GM19438 (cell line): ENCODE measurements around the gene KCNK5.
A peak's percentile ranks its signal among the peaks of the same experiment; 100 is the strongest.

Experiments
- ATAC-seq: cut with Tn5 transposase; IDR thresholded peaks from one replicate; pipeline ENCODE4 v1.9.1; 2021; ENCODE audit warnings: low read depth; ENCODE audit not compliant: unreplicated experiment

The KCNK5 gene, protein sequence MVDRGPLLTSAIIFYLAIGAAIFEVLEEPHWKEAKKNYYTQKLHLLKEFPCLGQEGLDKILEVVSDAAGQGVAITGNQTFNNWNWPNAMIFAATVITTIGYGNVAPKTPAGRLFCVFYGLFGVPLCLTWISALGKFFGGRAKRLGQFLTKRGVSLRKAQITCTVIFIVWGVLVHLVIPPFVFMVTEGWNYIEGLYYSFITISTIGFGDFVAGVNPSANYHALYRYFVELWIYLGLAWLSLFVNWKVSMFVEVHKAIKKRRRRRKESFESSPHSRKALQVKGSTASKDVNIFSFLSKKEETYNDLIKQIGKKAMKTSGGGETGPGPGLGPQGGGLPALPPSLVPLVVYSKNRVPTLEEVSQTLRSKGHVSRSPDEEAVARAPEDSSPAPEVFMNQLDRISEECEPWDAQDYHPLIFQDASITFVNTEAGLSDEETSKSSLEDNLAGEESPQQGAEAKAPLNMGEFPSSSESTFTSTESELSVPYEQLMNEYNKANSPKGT

DNA sequence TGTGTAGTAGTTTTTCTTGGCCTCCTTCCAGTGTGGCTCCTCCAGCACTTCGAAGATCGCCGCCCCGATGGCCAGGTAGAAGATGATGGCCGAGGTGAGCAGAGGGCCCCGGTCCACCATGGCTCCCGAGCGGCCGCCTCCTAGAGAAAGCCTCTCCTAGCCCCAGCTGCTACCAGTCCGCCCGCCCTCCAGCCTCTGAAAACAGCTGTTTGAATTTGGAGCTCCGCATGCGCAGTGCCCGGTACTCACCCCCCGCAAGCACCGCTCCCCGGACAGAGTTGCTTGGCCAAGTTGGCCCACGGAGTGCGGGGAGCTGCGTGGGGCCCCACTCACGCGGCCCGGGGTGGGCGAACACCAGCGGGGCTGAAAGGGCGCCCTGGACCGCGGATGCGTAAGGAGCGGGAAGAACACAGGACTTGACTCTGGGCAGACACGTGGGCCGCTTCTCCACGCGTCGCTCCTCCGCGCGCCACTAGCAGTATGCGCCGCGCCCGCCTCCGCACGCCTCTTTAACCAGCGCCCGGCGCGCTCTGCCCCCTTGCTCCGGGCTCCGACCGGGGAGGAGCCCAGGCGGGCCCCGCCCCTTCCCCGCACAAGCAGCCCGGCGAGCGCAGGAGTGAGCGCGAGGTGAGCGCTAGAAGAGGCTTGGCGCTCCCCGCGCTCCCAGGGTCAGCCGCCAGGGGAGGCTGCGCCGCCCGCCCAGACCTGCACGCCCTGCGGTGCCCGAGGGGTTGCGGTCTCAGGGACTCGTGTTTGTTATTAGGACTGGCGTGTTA, at the start of gene KCNK5:
KCNK5 (minus strand) TSS at position 484 of the 776 bp plus-strand sequence; CDS start at position 120, 364 bp downstream.
- peak; percentile 60 for ATAC-seq

DNA sequence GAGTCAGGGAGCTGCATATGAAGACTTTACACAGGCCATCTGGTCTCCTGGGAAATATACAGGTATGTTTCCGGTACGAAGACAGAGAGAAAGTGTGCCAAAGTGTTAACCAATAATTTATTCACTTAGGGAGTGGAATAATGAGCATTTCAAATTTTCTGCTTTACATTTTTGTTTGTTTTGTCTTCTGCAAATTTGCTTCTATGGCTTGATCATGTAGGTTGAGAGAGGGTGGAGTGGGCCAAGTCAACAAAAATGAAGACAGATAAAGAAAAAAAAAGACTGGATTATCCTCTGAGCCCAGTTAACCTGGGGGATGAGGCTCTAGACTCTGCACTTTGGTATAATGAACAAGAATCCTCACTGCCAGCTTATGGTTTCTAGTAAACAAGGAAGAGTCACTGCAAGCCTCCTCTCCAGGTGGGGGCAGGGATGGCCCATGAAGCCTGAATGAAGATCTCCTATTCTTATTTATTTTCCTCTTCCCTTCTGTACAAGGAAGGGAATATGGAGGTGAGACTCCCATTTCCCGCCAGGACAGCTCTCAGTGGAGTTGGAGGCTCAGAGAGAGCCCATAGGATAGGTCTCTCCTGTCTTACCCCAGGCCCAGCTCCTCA, 47.2 kb upstream of the KCNK5 start:
- ATAC-seq: no peak

DNA sequence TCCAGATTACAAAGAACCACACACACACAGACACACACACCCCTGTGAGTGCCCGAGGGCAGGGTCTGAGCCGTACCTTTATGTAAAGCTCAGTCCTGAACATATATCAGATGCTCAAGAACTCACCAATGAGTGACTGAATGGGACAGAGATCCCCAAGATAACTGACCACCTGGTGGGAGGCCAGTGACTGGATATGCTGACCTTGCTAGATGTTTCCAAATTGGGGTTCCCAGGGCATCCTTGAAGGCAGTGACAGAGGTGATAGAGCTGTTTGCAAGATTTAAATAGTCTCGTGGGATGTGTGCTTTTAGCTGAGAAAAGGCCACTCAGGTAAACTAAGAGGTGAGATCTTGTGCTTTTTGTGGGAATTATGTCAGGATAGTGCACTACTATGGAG, 45.6 kb upstream of the KCNK5 start:
- ATAC-seq: no peak

DNA sequence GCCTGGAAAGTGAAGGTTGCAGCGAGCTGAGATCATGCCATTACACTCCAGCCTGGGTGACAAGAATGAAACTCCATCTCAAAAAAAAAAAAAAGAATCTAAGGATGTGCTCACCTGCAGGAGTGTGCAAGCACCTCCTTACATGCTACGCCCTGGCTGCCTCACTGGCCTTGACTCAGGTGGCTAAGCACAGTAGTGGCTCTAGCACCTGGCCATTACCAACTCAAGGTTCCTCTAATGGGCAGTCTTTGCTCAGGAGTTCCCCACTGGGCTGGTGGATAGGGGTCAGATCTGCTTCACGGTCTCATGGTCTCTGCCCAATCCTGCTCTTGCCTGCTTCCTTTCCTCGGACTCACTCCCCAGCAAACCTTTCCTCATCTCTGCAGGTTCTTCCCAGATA, 45.2 kb upstream of the KCNK5 start:
- ATAC-seq: no peak

DNA sequence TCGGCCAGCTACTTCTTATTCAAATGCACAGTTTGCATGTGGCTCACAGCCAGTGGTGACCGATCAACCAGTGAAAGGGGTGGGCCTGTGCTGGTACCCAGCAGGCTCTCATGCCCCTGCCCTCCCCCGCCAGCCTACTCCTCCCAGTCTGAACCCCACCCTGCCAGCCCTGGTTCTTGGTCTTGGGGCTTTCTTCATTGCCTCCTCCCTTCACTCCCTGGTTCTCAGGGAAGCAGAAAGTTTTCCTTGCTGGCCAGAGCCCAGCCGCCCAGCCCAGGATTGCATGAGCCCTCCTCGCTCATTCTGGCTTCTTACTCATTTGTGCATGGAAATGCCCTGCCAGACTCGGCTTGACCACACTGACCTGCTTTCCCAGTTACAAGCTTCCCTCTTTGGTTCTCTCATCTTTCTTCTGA, 44.1 kb upstream of the KCNK5 start:
- ATAC-seq: no peak

DNA sequence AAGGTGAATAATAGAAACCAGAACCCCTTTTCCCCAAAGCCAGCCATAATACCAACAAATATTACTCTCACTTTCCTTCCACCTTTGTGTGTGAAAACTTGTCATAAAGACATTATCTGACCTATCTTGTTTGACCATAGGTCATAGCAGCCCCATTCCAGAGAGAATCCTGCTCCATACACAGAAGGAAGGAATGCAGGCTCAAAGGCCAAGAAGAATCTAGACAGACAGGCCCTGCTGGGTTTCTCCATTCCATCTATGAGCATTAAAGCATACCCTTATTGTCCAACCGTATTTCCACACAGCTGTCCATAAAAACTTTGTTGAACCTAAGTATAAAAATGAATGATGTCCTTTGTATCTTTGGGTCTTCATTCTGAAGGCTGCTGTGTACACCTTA, 40.7 kb upstream of the KCNK5 start:
- ATAC-seq: no peak

DNA sequence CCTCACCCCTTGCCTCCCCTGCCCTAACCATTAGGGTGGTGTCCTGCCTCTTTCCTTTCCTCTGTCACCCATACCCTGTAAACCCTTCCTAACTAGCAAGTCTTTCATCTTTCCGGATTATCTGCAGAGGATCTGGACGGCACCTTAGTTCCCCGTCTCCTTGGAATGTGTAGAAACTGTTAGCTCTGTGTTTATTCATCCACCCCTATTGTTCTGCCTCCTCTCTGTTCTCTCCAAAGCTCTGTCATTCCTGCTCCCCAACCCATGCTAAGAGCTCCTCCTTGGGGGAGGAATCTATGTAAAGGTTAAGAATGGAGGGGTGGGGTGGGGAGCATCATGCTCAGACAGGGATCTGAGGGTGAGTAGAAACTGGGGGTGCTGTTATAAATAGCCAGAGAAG, 39.4 kb upstream of the KCNK5 start:
- ATAC-seq: no peak

DNA sequence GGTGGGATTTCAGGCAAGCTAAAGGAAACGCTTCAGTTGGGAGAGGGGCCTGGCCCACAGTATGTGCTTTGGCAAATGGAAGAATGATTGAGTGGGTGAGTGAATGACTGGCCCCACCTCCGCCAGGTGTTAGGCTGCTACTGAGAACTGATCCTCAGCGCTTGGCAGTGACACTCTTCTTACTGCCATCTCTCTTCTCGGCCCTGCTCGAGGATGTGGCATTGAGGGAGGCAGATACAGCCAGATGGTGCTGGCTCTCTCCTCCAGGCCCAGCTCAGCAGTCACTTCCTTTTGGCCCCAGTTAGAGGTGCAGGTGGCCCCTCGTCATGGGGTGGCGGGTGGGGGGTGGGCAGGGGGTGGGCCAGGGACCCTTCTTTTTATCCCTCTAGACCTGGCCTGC, 38.9 kb upstream of the KCNK5 start:
- no peak for ATAC-seq

DNA sequence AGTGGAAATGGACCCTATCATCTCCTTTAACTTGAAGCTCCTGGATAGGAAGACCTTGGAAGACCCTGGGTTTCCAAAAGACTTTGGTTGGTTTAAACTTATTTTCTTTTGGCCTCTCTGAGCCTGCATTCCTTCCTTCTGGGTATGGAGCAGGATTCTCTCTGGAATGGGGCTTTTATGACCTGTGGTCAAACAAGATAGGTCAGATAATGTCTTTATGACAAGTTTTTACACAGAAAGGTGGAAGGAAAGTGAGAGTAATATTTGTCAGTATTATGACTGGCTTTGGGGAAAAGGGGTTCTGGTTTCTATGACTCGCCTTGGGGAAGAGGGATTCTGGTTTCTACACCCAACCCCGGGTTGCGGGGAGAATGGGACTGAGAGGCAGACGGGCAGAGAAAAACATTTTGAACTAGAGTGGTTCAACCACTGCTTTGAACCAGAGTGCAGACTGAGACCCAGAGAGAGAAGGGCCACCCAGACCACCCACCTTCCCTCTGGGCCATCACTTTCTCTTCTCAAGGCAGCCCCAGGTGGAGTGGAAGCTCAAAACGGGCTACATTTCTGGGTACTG, 37.6 kb upstream of the KCNK5 start:
- ATAC-seq: no peak

DNA sequence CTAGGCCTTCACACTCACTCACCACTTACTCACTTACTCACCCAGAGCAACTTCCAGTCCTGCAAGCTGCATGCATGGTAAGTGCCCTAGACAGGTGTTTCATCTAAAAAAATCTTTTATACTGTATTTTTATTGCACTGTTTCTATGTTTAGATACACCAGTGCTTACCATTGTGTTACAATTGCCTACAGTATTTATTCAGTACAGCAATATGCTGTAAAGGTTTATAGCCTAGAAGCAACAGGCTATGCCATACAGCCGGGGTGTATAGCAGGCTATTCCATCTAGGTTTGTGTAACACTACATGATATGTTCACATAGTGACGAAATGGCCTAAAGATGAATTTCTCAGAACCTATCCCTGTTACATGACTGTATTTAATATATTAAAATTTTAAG, 37.1 kb upstream of the KCNK5 start:
- ATAC-seq: no peak

DNA sequence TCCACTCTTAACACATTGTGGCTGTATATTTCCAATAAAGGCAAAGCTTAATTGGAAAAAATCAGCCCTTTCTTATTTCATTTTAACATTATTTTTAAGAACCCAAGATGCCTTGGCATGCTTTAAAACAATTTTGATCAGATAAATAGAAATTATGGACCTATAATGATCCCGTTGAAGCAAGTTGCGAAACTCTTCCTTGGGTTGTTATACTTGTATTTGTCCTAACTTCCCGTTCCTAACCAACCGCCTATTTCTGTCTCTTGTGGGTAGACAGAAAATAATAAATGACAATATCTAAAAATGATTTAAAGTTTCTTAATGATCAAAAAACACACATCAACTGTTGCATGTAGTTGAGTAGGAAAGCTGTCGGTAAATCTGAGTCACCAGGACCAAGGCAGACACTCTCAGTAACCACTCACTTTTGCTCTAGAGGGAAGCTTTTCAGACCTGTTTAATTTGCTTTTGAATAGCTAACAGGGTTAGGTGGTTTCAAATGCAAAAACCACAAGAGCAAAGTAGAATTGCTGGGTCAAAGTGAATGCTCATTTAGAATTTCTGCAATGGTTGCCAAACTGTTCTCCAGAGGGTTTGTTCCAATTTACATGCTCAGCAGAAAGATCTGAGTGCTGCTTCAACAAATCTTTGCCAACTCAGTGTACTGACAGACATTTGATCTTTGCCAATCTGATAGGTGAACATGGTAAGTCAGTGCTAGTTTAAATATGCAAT, 34.2 kb upstream of the KCNK5 start:
- ATAC-seq: no peak

DNA sequence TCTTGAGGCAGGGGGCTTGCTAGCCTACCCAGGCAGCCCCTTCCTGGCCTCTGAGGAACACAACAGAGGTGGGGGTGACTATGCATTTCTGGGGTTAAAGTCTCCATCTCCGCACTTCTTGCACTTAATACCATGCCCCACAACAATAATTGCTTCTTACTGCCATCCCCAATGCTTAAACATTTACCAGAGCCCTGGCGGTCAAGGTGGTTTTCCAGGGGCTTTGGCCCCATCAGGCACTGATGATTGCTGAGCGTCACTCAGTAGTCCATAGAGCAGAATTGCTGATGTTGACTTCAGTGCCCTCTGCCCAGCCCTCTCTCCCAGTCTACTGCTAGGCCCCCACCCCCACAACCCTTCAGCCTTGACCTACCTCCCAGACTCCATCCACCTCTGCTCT, 32.5 kb upstream of the KCNK5 start:
- no peak for ATAC-seq

DNA sequence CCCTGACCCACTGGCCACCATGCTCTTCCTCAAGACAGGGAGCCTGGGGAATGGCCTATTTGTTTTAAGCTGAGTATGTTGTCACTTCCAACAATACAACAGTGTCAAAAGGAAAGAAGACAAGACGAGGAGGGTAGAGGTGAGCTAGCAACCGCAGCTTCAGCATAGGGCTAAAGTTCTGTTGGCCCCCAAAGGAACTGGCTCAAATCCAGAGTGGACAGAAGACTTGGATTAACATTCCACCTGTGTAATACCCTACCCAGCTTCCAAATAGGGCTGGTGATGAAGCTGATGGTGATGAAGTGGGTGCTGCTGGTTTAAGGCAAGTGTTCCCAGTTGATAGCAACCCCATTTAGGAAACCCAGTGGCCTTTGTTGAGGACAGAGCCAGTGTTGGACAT, 31.7 kb upstream of the KCNK5 start:
- no peak for ATAC-seq

DNA sequence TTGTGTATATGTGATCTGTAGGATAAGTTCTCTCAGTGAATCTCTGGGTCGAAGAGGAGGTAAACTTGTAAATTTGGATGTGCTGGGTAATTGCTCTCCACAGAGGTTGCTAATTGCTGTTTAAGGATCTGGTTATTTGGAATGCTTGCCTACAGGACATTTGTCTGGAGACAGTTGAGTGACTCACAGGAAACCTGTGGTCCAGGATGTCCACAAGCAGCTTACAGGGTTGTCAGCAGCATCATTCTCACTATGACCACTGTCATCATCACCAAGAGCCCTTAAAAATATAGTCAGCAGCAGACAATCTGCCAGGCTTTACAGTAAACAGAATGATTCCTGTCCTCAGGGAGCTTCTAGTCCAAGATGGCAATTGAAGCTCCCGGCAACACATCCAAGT, 31.2 kb upstream of the KCNK5 start:
- ATAC-seq: no peak

DNA sequence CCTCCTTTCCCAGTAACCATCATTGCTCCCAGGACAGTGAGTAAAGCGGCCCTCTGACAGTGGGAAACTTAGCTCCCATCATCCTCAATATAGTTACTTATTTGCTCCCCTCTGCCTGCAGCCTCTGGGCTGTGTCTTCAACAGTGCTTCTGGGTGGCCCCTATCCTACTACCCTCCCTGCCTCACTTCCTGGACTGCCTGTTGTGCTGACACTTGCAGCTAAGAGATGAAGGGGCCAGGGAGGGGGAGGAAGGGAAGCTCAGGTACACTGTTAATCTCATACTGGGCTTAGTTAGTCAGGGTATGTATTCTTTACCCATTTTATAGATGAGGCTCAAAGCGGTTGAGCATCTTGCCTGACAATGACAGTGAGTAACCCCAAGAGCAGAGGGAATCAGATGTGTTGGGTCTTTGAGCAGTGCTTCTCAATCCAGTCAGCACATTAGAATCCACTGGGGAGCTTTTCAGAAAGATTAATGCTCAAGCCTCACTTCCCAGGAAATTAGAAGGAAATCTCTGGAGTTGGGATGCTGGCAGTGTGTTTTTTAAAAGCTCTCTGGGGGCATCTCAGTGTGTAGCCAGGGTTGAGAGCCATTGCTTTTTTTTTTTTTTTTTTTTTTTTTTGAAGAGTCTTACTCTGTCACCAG, 27.1 kb upstream of the KCNK5 start:
- no peak for ATAC-seq

DNA sequence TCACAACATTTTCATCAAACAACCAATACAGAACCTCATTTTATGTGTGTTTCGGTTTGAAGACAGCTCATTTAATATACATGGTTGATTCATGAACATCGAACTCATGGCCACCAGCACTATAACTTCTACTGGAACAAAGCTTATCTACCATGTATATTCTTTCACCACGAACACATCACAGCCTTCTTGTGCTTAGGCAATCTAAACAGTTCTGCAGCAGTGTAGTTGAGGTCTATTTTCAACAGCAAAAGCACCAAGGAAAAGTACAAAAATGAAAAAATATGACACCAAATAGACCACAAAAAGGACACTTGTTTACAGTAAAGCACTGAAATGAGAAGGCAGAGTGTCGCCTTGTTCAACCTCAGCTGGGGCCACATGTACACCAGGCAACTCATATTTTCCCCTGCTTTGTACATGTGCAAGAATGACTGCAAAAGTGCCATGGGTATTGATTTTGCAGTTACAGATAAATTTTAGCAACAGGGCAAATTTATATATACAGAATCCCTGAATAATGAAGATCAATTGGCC, 25.8 kb upstream of the KCNK5 start:
- ATAC-seq: no peak

DNA sequence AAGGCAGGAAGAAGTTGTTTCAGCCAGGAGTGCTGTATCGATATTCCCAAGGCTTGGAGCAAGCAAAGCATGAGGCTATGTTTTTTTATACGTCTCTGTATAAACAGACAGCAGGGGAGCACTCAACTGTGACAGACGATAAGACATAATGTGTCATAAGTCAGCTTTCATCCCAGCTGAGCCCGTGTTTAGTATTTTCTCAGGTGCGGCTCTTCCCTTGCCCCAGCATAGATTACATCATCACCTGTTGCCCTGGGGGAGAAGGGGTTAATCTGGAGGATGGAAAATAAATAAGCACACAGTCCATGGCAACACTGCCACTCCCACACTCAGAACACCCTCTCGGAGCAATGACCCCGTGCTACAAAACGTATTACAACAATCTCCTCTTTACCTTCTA, 22.1 kb upstream of the KCNK5 start:
- no peak for ATAC-seq

DNA sequence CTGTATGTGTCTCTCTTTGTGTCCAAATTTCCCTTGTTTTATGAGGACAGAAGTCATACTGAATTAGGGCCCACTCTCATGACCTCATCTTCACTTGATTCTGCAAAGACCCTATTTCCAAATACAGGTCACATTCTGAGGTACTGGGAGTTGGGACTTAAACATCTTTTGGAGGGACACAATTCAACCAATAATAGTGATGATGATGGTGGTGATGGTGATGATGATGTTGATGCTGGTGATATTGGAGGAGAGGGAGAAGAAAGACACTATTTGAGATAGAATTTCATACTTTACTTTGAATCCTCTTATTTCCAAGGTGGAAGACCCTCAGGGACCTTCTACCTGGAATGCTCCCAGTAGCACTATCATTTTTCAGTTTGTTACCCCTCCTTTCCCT, 21.2 kb upstream of the KCNK5 start:
- no peak for ATAC-seq

DNA sequence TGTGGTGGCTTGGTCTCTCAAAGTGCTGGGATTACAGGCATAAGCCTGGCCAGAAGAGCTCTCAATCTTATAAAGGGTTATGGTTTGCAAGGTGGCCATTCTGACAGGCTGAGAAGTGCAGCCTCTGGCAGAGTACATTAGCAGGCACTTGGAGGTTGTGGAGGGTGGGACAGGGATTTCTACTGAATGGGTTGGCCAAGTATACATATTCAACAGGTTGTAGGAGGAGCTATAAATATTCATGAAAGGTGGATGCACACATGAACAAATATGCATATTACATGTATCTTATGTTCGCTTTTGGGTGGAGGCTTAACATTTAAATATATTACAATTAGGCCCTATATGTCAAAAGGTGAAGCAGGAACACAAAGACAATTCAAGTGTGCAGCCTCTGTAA, 20.0 kb upstream of the KCNK5 start:
- ATAC-seq: no peak
